ENCODE results near the gene CEP131.

Gene CEP131

DNA sequence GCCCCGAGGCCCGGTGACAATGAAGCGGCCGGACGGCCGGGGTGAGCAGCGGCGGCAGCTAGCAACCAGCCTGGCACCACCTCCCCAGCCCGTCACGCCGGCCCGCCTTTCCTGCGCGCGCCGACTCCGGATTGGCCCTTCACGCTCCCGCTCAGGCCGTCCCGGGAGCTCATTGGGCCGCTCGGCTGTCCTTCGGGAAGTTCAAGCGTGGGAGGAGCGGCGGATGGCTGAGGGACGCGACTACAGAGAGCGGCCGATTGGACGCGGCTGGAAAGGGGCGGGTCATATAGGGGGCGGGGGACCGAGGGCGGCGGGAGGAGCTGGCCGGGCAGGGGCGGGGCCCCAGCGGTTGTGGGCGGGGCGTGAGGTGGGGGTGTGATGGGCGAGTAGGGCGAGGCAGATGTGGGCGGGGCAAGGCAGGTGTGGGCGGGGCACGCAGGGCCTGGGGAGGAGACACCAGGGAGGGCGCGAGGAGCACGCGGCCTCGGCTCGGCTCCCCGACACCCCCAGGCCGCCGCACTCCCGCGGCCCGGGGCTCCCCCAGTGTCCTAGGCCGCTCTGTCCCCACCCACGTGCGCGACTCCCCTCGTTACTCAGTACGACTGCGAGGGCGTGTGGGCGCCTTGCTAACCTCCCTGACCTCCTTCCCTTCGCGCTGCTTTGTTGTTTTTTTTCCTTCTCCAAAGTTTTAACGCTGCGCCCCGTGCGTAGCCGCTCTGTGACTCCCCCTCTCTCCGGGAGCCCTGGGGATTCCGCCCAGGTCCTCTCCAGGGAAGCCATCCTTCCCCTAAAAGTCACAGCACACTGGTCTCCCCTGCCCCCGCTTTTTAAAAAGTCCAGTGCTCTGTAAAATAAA is at the start of gene CEP131:
TSS of gene CEP131 (minus strand) at position 60 of the 856 bp plus-strand sequence. CDS start 2,909 bp downstream, outside the sequence.
- peak; percentile 98 for DNase-seq

DNA sequence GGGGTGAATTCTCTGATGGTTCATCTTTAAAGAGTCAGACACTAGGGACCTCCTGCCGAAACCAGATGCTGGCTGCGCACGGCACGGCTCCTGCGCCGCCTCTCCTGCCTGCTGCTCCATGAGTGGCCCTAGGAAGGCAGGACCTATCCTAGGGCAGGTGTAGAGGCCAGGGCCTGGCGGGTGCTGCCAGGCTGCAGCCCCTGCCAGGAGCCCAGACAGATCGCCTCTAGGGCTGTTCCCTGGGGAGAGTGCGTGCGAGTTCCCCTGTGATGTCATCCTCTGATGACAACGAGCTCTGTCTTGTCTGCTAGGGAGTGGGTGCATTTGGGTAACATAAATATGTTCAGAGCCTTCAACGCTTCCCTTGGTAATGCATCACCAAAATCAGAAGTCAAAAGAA is 48.5 kb upstream of the CEP131 start:
- DNase-seq = no peak

DNA sequence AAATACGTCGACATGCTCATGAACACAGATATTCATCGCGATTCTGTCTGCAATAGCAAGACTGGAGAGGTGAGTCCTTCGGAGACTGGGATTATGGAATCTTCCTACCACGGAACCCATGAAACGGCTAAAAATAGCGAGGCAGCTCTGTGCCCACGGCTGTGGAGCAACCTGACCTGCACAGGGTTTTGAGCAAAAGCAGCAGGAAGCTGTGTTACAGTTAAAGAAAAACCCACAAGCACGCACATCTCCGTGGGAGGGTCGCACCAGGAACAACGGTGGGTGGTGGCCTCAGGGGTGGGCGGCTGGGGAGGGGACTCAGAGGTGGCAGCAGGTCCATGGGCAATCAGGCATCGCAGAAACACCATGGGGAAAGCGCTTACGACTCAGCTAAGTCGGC is 47.5 kb upstream of the CEP131 start:
- no peak for DNase-seq

DNA sequence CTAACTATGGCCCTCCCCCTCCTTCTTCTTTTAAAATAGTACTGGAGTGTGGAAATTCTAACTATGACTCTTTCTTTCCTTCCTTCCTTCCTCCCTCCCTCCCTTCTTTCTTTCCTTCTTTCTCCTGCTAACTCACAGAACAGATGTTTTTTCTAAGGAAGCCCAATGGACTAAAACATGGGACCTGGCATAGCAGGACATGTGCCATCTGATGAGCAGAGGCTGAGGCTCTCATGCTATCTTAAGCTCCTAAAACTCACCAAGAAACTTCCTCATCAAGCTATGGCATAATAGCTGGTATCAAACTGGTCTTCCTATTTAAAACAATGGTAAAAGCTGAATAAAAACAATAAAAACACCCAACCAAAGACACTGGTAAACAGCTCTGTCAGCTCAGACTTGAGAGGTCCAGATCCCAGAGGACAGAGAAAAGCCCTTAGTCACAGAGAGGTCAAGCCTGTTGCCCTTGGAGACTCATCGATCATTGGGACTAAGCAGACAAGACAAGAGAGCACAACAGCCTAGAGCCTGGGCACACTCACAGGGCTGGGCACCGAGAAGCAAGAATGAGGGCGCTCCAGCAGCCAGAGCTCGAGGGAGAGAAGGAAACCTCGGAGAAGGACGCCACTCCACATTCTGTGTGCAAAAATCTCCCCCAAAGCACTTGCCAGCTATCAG is 44.8 kb upstream of the CEP131 start:
- DNase-seq = no peak

DNA sequence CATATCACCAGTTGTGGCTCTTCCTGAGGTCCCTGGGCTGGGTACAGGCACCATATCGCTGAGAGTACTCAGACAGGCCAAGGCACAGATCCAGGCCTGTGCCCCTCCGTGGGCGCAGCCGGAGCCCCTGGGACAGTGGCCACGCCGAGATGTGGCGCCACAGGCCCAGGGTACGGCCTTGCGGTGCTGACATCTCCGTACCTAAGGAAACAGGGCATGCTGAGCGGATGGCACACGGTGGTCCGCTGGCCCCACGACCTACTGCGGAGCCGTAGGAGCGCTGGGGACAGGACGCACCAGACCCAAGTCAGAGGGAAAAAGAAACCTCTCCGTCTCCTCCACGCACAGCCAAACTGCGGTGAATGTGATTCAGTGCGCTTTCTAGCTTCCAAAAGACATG is 42.8 kb upstream of the CEP131 start:
- no peak for DNase-seq

DNA sequence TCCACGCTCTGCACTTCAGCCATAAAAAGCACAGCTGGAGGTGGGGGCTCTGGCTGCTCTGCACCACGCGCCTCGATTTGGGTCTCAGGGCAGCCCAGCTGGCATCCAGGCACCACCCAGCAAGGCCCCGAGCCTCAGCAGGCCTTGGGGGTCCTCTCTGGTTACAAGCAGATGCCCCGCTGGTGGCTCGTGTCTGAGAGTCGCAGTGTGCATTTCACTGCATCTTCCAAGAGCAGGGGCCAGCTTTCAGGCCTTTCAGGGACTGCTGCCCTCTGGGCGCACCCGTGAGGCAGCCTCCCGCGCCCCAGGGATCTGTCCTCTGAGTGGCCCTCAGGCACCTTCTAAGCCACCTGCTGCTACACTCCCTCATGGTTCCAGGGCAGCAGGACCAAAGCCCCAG is 41.9 kb upstream of the CEP131 start:
- no peak for DNase-seq

DNA sequence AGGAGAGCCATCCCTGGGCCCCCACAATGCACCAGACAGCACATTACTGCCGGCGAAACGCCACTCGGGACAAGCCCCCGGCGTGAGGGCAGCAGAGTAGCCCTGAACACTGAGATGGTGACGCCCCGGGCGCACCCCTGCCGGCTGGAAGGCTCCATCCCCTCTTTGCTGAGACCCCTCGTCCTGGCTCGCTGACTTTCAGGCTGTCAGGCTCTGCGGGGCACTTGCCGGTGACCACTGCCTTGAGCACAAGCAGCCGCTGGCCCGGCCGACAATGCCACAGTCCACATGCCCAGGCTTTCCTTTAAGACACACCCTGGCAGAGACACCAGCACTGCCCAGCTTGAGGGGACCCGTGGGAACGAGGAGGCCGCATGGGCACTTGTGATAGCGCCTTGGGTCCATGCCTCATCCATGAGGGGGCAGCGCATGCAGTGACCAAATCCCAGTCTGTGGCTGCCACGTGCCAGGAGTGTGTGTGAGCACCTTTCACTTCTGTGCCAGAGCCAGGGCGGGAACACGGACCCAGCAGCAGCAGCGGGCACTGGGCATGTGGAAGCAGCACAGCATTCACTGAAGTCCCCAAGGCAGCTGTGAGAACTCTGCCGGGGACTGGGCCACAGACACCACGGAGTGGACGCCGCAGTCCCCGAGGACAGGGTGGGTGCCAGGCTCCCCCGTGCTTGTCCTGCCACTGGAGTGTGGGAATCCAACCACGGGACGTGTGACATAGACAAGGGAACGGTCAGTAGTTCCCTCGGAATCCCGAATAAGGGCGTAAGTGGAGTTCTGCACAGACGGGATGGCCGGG is 40.8 kb upstream of the CEP131 start:
- no peak for DNase-seq

DNA sequence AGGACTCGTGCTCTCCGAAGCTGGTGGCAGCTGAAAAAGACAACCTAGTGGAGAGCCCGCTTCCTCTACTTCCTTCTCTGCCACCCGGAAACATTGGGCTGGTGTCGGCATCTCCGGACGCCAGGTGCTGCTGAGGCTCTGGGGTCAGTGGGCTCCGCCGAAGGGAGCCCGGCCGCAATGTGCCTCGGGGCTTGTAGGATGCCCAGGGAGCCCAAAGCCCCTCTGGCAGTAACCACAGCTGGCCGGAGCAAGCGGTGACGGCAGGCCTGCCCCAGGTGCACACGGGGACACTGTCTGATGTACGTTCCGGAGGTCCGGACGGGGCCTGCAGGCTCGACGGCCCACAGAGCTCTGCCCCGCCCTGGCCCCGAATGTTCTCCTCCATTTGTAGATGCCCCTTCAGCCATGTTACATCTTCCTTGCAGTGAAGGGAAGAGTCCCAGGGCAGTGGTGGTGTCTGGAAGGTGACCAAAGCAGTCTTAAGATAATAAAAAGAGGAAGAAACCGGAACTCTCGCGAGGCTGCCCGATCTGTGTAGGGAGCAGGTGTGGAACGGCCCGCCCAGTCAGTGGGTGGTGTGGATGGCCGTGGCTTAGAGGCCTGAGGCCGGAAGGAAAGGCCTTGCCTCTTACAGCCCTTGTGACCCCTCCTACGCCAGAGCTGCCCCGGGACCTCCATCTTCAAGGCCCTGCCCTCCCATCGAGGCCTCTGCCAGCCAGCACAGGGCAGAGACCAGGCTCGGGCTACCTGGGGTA is 39.0 kb upstream of the CEP131 start:
- no peak for DNase-seq

DNA sequence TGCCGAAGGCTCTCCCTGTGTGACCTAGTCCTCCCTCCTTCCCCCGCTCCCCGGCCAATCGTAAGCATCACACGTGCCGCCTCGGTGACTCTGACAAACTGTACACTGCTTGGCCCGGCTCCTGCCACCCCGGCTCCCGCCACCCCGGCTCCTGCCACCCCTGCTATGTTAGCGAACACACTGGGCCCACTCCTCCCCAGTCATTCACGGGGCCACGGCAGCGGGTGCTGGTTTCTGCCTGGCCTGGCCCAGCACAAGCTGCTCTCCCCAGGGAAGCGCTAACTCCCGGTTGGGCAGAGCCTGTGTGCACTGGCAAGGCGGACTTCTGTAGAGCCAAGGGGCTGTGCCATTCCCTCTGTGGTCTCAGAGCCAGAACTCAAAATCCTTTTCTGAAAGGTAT is 38.3 kb upstream of the CEP131 start:
- DNase-seq = no peak

DNA sequence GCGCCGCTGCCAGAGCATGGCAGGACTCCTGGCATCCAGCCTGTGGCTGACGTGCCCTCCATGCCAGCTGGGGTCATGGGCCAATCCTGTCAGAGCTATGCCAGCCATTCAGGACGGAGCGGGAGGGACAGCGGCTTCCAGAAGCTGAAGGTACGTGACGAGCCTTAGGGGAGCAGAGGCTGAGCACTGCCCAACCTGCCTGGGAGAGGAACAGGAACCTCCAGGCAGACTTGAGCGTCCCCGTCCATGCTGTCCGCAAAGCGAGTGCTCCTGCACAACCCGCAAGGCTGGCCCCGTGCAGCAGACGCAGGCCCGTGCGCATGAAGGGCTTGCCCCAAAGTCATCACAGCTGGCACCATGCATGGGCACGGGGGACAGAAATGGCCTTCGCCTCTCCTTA is 37.9 kb upstream of the CEP131 start:
- DNase-seq = no peak

DNA sequence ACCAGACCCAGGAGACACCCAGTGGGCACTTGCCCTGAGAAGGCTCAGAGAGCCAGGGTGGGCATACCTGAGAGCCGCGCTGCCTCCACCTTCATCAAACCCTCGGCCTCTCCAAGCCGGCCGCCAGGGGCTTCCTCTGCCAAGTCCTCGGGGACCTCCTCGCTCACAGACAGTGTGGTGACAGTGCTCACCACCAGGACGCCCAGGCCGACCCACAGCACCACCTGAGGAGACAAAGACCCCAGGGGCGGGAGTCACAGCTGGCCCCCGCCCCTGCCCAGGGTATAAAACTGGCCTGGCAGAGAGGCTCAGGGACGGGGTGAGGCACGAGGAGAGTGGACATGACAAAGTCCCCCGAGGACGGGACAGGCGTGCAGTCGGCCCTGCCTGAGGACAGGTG is 37.4 kb upstream of the CEP131 start:
- DNase-seq = no peak

DNA sequence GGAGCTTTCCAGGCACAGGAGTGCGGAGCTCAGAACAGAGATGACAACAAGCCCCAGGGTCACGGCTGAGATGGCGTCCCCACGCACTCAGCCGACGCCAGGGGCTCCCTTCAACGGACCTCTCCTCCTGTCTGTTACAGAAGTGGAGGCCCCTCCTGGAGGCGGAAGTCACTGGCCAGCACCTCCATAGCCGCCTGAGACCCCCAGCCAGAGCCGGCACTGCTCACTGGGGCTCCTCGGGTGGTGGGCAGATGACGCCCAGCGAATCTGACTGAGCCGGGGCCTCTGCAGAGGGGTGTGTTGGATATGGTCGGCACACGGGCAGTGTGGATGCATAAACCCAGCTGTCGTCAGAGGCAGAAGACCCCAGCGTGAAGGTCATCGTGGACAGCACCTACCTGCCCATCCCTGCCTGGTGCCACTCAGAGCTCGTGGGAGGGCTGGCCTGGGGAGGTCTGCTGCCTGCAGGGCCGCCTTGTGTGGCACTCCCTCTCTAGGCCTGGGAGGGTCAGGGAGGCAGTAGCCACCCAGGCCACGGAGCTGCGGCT is 36.4 kb upstream of the CEP131 start:
- no peak for DNase-seq

DNA sequence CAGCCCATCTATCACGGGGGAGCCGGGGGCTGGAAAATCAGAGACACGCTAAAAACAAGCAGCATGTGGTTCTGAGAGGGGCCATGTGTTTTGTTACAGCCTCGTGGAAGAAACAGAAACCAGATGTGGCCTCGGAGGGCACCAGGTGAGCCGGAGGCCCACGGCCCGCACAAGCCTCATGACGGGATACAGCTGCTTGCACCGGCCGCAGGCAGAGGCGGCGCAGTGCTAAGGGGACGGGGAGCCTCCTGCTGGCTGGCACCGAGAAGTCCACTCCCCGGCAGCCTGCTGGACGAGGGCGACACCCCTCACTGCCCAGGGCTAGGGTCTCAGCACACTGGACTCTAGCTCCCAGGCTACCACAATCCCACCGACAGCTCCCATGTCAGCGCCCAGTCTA is 35.5 kb upstream of the CEP131 start:
- no peak for DNase-seq

DNA sequence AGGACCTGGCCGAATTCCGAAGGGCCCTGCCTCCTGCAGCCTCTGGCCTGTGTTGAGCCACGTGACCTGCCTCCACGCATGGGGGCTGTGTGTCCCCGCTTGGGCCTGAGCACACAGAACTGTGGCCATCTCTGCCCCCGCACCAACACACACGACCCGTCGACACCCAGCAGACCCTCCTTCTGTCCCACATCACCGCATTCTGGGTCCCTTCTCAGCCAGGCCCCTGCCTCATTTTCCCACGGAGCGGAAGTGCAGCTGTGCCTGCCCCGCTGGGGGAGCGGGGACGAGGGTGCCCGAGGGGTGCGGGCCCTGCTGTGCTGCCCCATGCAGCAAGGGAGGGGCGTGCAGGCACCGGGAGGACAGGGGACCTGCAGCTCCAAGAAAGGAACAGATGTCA is 34.8 kb upstream of the CEP131 start:
- no peak for DNase-seq

DNA sequence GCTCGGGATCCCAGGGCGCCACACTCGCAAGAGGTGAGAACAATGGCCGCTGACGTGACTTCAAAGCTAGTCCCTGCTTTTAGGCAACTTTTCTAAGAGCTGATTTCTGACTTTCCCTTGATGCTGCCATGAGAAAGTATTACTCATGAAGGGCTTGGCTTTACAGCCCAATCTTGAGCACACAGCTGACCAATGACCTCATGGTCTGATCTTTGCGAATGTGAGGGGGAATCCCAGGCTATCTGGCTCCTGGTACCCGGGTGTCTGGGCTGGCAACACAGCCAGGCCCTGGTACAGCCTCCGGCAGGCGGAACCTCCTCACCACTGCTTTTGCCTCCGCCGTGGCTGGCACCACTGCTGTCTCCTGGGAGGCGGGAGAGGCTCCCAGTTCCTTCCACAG is 33.9 kb upstream of the CEP131 start:
- no peak for DNase-seq

DNA sequence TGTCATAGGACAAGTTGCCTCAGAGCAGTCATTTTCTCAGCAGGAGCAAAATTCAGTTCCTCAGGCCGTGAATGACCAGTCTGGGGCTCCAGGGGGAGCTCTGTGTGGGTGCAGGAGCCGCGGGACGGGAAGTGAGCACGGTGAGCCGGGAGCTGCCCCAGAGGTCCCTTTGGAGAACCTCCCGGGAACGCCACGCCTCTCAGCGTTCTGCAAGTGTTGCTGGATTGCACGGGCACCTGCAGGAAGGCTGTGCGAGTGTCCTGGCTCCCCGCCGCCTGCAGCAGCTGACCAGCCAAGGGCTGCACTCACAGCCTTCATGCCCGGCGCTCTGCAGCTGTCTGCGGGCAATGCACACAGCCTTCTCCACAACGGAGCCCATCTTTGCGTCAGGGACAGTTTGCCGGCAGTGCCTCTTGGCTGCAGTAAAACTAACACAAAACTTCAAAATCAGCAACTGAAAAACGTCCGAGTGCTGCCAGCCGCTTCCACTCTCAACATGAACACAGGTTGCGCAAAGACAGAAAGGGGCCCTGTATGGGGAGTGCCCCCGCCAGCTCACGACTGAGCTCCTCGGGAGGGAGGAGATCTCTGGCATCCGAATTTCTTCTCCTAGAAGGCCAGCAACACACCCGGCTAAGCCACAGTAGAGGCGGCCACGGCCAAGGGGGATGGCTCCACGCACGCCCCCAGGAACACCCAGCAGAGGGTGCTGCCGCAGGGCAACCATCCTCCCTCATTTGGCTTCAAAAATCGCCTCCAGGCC is 32.4 kb upstream of the CEP131 start:
- peak; percentile 65 for DNase-seq

DNA sequence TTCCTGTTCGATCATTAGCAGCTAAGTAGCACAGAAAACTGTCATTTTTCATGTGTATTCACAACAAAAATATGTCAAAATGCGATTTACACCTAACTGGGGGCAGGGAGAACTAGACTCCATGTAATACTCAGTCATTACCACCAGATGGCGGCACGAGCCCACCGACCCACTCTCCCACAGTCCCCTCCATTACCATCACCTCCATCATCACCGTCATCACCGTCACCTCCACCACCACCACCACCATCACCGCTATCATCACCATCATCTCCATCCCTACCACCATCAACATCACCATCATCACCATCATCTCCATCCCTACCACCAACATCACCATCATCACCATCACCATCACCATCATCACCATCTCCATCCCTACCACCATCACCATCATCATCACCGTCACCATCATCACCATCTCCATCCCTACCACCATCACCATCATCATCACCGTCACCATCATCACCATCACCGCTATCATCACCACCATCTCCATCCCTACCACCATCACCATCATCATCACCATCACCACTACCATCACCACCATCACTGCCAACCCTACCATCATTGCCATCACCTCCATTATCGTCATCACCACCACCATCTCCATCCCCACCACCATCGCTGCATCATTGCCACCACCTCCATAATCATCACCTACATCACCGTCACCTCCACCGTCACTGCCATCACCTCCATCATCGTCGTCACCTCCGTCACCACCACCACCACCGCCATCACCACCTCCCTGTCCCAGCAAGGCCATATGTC is 30.8 kb upstream of the CEP131 start:
- DNase-seq = peak; percentile 25

DNA sequence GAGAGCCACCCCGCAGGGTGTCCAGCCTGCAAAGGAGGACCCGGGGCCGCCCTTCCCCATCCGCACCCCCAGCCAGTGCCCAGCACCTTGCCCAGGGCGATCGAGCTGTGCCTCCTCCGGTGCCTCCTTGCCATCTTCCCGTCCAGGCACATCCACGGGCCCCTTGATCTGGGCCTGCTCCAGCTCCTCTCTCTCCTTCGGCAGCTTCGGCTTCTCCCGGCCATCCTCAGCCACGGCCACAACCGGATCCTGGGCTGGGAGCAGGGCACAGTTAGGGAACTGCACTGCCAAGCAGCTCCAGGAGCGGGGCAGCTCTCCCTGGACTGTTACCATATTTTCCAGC is 30.2 kb upstream of the CEP131 start:
- DNase-seq = no peak

DNA sequence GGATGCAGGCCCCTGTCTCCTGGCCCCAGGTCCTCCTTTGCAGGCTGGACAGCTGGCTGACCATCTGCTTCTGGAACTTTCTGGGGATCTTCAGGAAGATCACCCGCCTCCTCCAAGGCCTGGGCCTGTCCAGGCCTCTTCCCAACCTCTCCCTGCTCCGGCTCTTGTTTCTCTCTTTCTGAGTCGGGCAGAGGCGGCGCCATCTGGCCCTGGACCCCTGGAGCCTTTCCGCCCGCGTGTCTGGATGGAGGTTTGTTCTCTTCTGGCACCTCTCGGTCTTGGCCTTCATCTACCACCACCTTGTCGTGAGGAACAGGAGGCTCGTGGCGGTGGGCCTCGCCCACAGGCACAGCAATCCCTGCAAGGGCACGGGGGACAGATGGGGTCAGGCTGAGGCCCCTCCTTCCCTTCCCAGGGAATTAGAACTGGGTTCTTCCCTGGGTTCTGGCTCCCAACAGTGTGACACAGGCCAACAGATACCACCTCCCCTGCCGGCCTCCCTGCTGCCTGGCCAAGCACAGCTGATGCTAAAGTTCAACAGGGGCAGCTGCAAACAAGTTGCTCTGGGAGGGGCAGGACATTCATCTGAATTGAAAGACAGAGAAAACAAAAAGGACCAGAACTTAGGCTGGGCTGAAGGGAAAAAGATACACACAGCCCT is 29.7 kb upstream of the CEP131 start:
- no peak for DNase-seq

DNA sequence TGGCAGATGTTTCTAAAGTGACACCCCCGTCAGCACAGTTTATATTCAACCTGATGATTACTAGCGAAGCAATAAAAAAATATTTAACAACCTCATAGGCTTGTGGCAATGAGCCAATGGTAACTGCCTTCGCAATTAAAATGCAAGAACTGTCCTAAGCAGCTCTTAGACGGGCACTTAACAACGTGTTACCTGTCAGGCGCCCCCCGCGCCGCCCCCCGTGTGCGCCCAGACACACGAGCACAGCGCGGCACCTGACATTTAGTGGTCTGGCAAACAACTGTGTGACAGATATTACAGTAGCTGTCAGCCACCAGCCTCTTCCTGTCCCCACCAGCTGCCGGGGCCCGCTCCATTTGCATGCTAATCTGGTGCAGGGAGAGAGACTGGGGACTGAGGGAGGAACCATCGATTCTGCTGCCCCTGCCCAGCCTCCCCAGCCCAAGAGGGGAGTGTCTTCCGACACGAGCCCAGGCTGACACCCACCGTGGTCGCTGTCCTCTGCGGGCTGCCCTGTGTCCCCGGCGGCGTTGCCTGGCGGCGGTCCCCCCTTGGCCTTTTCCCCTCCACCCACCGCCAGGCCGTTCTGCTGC is 29.0 kb upstream of the CEP131 start:
- DNase-seq = no peak
